KMS-11 (cell line): Measurements from ENCODE around the gene MTMR11.

Source experiments
- H2AFZ ChIP-seq: fragments of 200-600 bp; sonication (generic); 2 replicates; pipeline ENCODE4 v1.6.1; 2016; ENCODE audit warnings: antibody characterized with exemption, mixed run types, low read depth
- H3K27ac ChIP-seq: fragments of 200-600 bp; sonication (generic); 2 replicates; pipeline ENCODE4 v1.6.1; 2016; ENCODE audit warnings: mild to moderate bottlenecking, mixed run types
- H3K27me3 ChIP-seq: fragments of 200-600 bp; sonication (generic); 2 replicates; pipeline ENCODE4 v1.6.1; 2017; ENCODE audit warnings: mild to moderate bottlenecking, low read depth, mixed run types, moderate library complexity; ENCODE audit not compliant: insufficient read depth
- H3K36me3 ChIP-seq: fragments of 200-600 bp; sonication (generic); 2 replicates; pipeline ENCODE4 v1.6.1; 2017; ENCODE audit warnings: mild to moderate bottlenecking, mixed run types; ENCODE audit not compliant: insufficient read depth
- H3K4me1 ChIP-seq: fragments of 200-600 bp; sonication (generic); 2 replicates; pipeline ENCODE4 v1.6.1; 2016; ENCODE audit warnings: mild to moderate bottlenecking, low read depth, mixed run types; ENCODE audit not compliant: poor library complexity, severe bottlenecking
- H3K4me2 ChIP-seq: fragments of 200-600 bp; sonication (generic); 2 replicates; pipeline ENCODE4 v1.7.0; 2016; ENCODE audit warnings: mild to moderate bottlenecking, mixed run types
- H3K4me3 ChIP-seq: fragments of 200-600 bp; sonication (generic); IDR thresholded peaks from 2 replicates; pipeline ENCODE4 v1.6.1; 2017; ENCODE audit warnings: low read depth, low read length, mixed read lengths; ENCODE audit not compliant: insufficient read depth
- H3K79me2 ChIP-seq: fragments of 200-600 bp; sonication (generic); 2 replicates; pipeline ENCODE4 v1.6.1; 2016; ENCODE audit warnings: low read depth, mixed run types; ENCODE audit not compliant: insufficient read depth
- H3K9ac ChIP-seq: fragments of 200-600 bp; sonication (generic); 2 replicates; pipeline ENCODE4 v1.6.1; 2016; ENCODE audit warnings: mild to moderate bottlenecking, mixed run types
- H4K20me1 ChIP-seq: fragments of 200-600 bp; sonication (generic); 2 replicates; pipeline ENCODE4 v1.6.1; 2016; ENCODE audit warnings: mild to moderate bottlenecking, mixed run types; ENCODE audit not compliant: insufficient read depth
- TF ChIP-seq, protein P1 (sequence below): fragments of 200-600 bp; sonication (generic); conservative IDR thresholded peaks from 2 replicates; pipeline ENCODE4 v1.6.1; 2017; ENCODE audit warnings: low read depth, mild to moderate bottlenecking, antibody characterized with exemption, low read length, moderate library complexity, mixed read lengths

Gene MTMR11

DNA sequence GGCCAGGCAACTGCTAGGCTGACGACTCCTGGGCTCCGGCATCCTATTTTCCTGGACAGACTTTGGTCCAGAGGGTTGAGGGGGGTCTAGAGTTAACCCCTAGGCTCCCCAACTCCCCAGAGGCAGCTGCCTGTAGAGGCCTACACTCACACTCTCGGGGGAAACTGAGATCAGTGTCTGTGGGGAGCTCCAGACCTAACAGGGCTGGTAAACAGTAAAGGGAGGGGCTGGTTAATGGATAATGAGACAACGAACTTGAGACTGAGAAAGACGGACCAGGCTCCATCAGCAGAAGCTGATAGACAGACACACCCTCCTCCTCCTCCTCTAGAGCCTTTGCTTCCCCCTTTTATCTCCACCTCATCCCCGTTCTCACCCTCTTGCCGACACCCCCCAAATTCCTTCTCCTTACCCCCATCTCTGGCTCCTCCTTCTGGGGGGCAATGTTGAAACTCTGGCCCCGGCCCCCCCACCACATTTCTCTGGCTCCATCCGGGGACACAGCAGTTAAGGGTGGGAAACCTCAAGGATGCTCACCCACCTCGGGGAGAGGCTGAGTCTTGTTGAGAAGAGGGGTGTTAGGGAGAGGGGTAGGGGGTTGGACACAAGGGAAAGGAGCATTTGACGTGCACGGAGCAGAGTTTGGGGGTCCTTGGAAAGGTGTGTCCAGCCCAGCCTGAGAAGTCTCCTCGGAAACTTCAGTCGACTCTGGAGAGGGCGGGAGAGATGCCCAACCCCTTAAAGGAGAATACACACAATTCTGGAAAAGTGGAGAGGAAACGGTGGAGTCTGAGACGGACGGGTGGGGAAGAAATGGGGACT lies at the start of gene MTMR11:
TSS of gene MTMR11 (minus strand) at position 710 of the 822 bp plus-strand sequence. CDS start at position 478, 232 bp downstream.
- H3K79me2 ChIP-seq = no peaks in the 10 kb centered on the region
- TF ChIP-seq, protein P1, sequence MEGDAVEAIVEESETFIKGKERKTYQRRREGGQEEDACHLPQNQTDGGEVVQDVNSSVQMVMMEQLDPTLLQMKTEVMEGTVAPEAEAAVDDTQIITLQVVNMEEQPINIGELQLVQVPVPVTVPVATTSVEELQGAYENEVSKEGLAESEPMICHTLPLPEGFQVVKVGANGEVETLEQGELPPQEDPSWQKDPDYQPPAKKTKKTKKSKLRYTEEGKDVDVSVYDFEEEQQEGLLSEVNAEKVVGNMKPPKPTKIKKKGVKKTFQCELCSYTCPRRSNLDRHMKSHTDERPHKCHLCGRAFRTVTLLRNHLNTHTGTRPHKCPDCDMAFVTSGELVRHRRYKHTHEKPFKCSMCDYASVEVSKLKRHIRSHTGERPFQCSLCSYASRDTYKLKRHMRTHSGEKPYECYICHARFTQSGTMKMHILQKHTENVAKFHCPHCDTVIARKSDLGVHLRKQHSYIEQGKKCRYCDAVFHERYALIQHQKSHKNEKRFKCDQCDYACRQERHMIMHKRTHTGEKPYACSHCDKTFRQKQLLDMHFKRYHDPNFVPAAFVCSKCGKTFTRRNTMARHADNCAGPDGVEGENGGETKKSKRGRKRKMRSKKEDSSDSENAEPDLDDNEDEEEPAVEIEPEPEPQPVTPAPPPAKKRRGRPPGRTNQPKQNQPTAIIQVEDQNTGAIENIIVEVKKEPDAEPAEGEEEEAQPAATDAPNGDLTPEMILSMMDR = no peak
- peak within 1 kb of the TSS; percentile 74 for H3K4me2 ChIP-seq
- H3K9ac ChIP-seq = no peak within 1 kb of the TSS
- H2AFZ ChIP-seq = no peak within 1 kb of the TSS
- H3K27me3 ChIP-seq = no peaks in the 10 kb centered on the region
- no peak within 1 kb of the TSS for H3K4me3 ChIP-seq
- no peaks in the 10 kb centered on the region for H3K36me3 ChIP-seq
- H3K27ac ChIP-seq = peak within 1 kb of the TSS; percentile 32
- peaks cover 45% of the 10 kb centered on the region for H3K4me1 ChIP-seq
- H4K20me1 ChIP-seq = no peaks in the 10 kb centered on the region

- Histone ChIP-seq H3K27ac (no peak overlapping the region), H3K79me2 (peaks cover 7% of the 10 kb centered on the region; the same call in 1 of the 2 replicates), H3K27me3 (no peaks in the 10 kb centered on the region), H4K20me1 (0 out of 2 replicates have a peak, but pooled peaks cover 3% of the 10 kb centered on the region), H3K4me1 (peaks cover 53% of the 10 kb centered on the region), H2AFZ (no peak overlapping the region), H3K36me3 (no peaks in the 10 kb centered on the region; the same call in 1 of the 2 replicates), H3K4me2 (no peak overlapping the region), H3K9ac (no peak overlapping the region), H3K4me3 (no peak overlapping the region)
- TF ChIP-seq, protein P1 = no peak
Observed at GRCh38 chr1:149979972-149980540, 43.4 kb upstream of the MTMR11 start.

GRCh38 chr1:149979245-149979971 lies 42.7 kb upstream of the MTMR11 start:
- Histone ChIP-seq H3K79me2 (peaks cover 7% of the 10 kb centered on the region; the same call in 1 of the 2 replicates), H3K9ac (no peak overlapping the region), H3K4me3 (no peak overlapping the region), H4K20me1 (0 out of 2 replicates have a peak, but pooled peaks cover 3% of the 10 kb centered on the region), H2AFZ (no peak overlapping the region), H3K27me3 (no peaks in the 10 kb centered on the region), H3K4me1 (peaks cover 53% of the 10 kb centered on the region), H3K4me2 (no peak overlapping the region; the same call in 1 of the 2 replicates), H3K27ac (no peak overlapping the region), H3K36me3 (no peaks in the 10 kb centered on the region; the same call in 1 of the 2 replicates)
- TF ChIP-seq, protein P1 = no peak

GRCh38 chr1:149978547-149979023 lies 41.9 kb upstream of the MTMR11 start:
- no peaks in the 10 kb centered on the region; the same call in 1 of the 2 replicates for H3K36me3 ChIP-seq
- peaks cover 53% of the 10 kb centered on the region for H3K4me1 ChIP-seq
- no peak overlapping the region for H3K27ac ChIP-seq
- no peak overlapping the region for H3K9ac ChIP-seq
- no peak overlapping the region for H3K4me3 ChIP-seq
- no peaks in the 10 kb centered on the region for H3K27me3 ChIP-seq
- TF ChIP-seq, protein P1 = no peak
- H3K79me2 ChIP-seq = peaks cover 7% of the 10 kb centered on the region; the same call in 1 of the 2 replicates
- H2AFZ ChIP-seq = no peak overlapping the region
- no peak overlapping the region; the same call in 1 of the 2 replicates for H3K4me2 ChIP-seq
- 0 out of 2 replicates have a peak, but pooled peaks cover 3% of the 10 kb centered on the region for H4K20me1 ChIP-seq
